SK-N-MC (cell line): ENCODE results near the gene PARP8.

Experiments
- EZH2 ChIP-seq: fragments of 200-600 bp; sonication (generic); IDR thresholded peaks from one replicate; pipeline ENCODE4 v1.6.1; 2017; ENCODE audit warnings: antibody characterized with exemption
- FOXP2 ChIP-seq: optimal IDR thresholded peaks from 2 replicates; pipeline ENCODE3; 2011; ENCODE audit warnings: mild to moderate bottlenecking, moderate library complexity; ENCODE audit not compliant: insufficient read depth; ENCODE audit errors: extremely low read length, control extremely low read depth

DNA sequence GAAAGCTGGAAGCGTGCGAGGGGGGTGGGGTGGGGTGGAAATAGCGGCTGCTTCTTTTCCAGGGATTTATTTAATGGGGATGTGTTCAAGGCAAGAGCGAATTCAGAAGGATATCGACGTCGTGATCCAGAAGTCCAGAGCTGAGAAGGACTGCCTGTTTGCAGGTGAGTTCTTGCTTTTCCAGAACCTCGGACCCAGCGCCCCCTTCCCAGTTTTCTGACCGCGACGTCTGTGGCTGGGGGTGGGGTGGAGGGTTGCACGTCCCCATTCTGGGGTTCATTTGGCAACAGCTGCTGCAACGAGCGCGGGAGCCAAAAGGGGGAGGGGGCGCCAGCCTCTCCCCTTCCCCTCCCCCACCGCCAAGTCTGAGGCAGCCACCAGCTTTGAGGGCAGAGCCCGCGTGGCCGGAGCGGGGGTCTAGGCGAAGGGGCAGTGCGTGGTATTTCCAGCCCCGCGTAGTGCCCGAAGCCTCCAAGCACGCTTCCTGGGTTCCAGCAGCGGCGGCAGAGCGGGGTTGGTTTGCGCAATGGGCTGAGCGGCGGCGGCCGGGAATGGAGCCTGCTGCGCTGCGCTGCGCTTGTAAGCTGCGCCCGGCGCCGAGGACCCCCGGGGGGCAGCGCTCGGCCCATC is 701 bp downstream of the PARP8 start:
- TF ChIP-seq EZH2 (no peak), FOXP2 (no peak)
